ENCODE results near the gene SYNE2.
"Not testable (repeated sequence)": the region's sequence is repeated elsewhere in the genome, so short reads cannot be mapped to it uniquely, and the experiment has no call there.

The SYNE2 gene

GRCh38 chr14:64037869-64038745 lies 185.3 kb downstream of the SYNE2 start:
- DNase-seq, result not testable (repeated sequence)

- DNase-seq, result no peak
Measured at GRCh38 chr14:64038841-64039542, 186.2 kb downstream of the SYNE2 start.

GRCh38 chr14:64040044-64040443 lies 187.2 kb downstream of the SYNE2 start:
- no peak for DNase-seq

GRCh38 chr14:64043296-64043695 lies 190.5 kb downstream of the SYNE2 start:
- DNase-seq, result not testable (repeated sequence)

GRCh38 chr14:64045091-64045490 lies 192.3 kb downstream of the SYNE2 start:
- DNase-seq, result no peak

- no peak for DNase-seq
Measured at GRCh38 chr14:64049616-64050381, 197.0 kb downstream of the SYNE2 start.

GRCh38 chr14:64053694-64054669 lies 201.2 kb downstream of the SYNE2 start:
- no peak for DNase-seq

GRCh38 chr14:64059454-64060198 lies 206.8 kb downstream of the SYNE2 start:
- DNase-seq, result no peak

- no peak for DNase-seq
Measured at GRCh38 chr14:64060199-64060545, 207.4 kb downstream of the SYNE2 start.

GRCh38 chr14:64060648-64061096 lies 207.9 kb downstream of the SYNE2 start:
- DNase-seq, result no peak

GRCh38 chr14:64061115-64061514 lies 208.3 kb downstream of the SYNE2 start:
- no peak for DNase-seq

- DNase-seq, result no peak
Measured at GRCh38 chr14:64061706-64062105, 208.9 kb downstream of the SYNE2 start.

- DNase-seq, result no peak
Measured at GRCh38 chr14:64062381-64063115, 209.7 kb downstream of the SYNE2 start.

GRCh38 chr14:64064447-64064846 lies 211.6 kb downstream of the SYNE2 start:
- no peak for DNase-seq

- no peak for DNase-seq
Measured at GRCh38 chr14:64069634-64070359, 217.0 kb downstream of the SYNE2 start.

- DNase-seq, result no peak
Measured at GRCh38 chr14:64074961-64075612, 222.3 kb downstream of the SYNE2 start.

GRCh38 chr14:64075613-64076005 lies 222.8 kb downstream of the SYNE2 start:
- DNase-seq, result no peak

GRCh38 chr14:64080452-64080851 lies 227.6 kb downstream of the SYNE2 start:
- no peak for DNase-seq

- DNase-seq, result no peak
Measured at GRCh38 chr14:64081174-64081746, 228.5 kb downstream of the SYNE2 start.
